Measurements from ENCODE around the gene PITX1.

The PITX1 gene

DNA sequence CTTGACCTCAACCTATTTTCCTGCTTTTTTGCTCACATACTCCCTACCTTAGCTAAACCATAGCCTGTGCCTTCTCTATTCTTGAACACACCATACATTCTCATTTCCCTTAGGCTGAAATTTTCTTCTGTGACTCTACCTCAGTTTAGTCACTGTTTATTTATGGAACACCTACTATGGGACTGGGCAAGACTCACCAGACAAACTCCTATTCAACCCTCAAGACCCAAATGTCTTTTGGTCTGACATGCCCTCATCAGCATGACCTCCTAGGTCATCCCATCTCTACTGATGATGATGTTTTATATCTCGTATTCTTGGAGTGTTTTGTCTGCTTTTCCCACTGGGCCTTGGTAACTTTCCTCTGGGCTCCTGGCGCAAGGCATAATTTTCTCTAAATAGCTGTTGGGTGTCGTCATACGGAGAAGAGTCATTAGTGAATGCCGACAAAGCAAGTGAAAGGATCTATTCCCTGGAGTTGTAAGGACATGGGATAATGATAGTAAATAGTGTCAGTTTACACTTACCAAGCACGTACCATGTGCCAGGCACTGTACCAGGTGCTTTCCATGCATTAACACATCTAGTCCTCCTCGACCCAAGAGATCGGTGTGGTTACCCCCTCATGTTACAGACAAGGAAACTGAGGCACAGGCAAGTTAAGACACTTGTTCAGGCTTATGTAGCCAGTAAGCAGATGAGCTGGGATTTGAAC lies 22.4 kb upstream of the PITX1 start:
- no peak overlapping the region for H3K4me3 ChIP-seq
- H3K36me3 ChIP-seq (replicated peaks), result no peaks in the 10 kb centered on the region
- in situ Hi-C loops (cut with MboI; ENCODE audit: low sequenced_read_pairs), result no loop called here
- H3K4me1 ChIP-seq, result peaks cover 9% of the 10 kb centered on the region
- no peaks in the 10 kb centered on the region; the same call in 1 of the 2 replicates for H3K27me3 ChIP-seq (ENCODE audit: low read depth)
- no peaks in the 10 kb centered on the region for H3K9me3 ChIP-seq
- no peak for DNase-seq (ENCODE audit: low spot score in 2 of 2)

DNA sequence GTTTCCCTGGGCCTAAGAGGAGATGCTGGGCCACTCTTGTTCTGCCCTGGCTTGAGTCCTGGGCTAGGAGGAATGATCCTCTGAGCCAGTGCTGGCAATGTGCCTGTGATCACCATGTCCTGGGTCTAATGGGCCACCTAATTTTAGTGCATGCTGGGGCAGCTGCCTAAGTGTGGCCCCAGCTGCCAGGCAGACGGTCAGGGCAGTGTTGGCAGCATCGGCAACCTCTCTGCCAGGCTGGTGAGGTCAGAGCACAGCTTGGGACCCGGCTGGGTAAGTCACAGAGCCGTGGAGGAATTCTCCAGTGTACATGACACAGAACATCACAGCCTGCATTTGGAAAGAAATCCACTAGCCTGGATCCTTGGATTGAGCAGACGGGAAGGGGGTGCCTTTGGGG lies 21.4 kb upstream of the PITX1 start:
- in situ Hi-C loops (cut with MboI; ENCODE audit: low sequenced_read_pairs), result no loop called here
- no peaks in the 10 kb centered on the region for H3K9me3 ChIP-seq
- no peak for DNase-seq (ENCODE audit: low spot score in 2 of 2)
- no peak overlapping the region for H3K4me3 ChIP-seq
- peaks cover 9% of the 10 kb centered on the region for H3K4me1 ChIP-seq
- H3K36me3 ChIP-seq (replicated peaks), result no peaks in the 10 kb centered on the region
- peaks cover 3% of the 10 kb centered on the region for H3K27me3 ChIP-seq (ENCODE audit: low read depth)

GRCh38 chr5:135054546-135054945 lies 20.5 kb upstream of the PITX1 start:
- in situ Hi-C loops (cut with MboI; ENCODE audit: low sequenced_read_pairs), result no loop called here
- H3K27me3 ChIP-seq (ENCODE audit: low read depth), result peaks cover 11% of the 10 kb centered on the region
- peaks cover 9% of the 10 kb centered on the region for H3K4me1 ChIP-seq
- DNase-seq (ENCODE audit: low spot score in 2 of 2), result no peak
- H3K4me3 ChIP-seq, result no peak overlapping the region
- no peaks in the 10 kb centered on the region for H3K9me3 ChIP-seq
- no peaks in the 10 kb centered on the region for H3K36me3 ChIP-seq (replicated peaks)

DNA sequence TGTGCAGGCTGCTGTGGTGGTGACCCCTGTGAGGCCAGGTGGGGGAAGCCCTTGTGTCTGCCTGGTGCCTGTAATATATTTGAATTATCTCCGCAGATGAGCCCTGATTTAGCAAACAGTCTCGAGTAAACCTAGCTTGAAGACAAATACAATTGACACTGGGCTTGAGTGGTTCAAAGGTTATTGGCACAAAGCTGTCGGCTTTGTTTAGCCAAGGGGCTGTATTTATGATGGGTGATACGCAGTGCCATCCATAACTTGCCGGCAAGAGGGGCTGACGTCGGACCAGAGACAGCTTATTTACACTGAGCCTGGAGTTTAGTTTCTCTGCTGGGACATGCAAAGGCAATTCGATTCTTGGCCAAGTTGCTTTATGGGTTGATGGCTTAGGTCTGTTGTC lies 20.0 kb upstream of the PITX1 start:
- in situ Hi-C loops (cut with MboI; ENCODE audit: low sequenced_read_pairs), result no loop called here
- Histone ChIP-seq H3K4me3 (no peak overlapping the region), H3K9me3 (no peaks in the 10 kb centered on the region), H3K27me3 (ENCODE audit: low read depth) (peaks cover 11% of the 10 kb centered on the region), H3K4me1 (peaks cover 9% of the 10 kb centered on the region), H3K36me3 (replicated peaks) (no peaks in the 10 kb centered on the region)
- no peak for DNase-seq (ENCODE audit: low spot score in 2 of 2)

GRCh38 chr5:135053278-135053677 lies 19.2 kb upstream of the PITX1 start:
- DNase-seq (ENCODE audit: low spot score in 2 of 2), result no peak
- peaks cover 11% of the 10 kb centered on the region for H3K27me3 ChIP-seq (ENCODE audit: low read depth)
- H3K9me3 ChIP-seq, result no peaks in the 10 kb centered on the region
- H3K4me3 ChIP-seq, result no peak overlapping the region
- peaks cover 3% of the 10 kb centered on the region for H3K4me1 ChIP-seq
- no peaks in the 10 kb centered on the region for H3K36me3 ChIP-seq (replicated peaks)
- in situ Hi-C loops (cut with MboI; ENCODE audit: low sequenced_read_pairs), result no loop called here

- in situ Hi-C loops (cut with MboI; ENCODE audit: low sequenced_read_pairs), result no loop called here
- no peaks in the 10 kb centered on the region for H3K9me3 ChIP-seq
- peaks cover 11% of the 10 kb centered on the region for H3K27me3 ChIP-seq (ENCODE audit: low read depth)
- no peaks in the 10 kb centered on the region for H3K36me3 ChIP-seq (replicated peaks)
- DNase-seq (ENCODE audit: low spot score in 2 of 2), result no peak
- H3K4me3 ChIP-seq, result no peak overlapping the region
- H3K4me1 ChIP-seq, result no peaks in the 10 kb centered on the region
These were observed 18.6 kb upstream of the PITX1 start for GRCh38 chr5:135052511-135053145.

GRCh38 chr5:135051872-135052271 lies 17.8 kb upstream of the PITX1 start:
- Histone ChIP-seq H3K27me3 (ENCODE audit: low read depth) (peaks cover 11% of the 10 kb centered on the region), H3K4me1 (no peaks in the 10 kb centered on the region)

DNA sequence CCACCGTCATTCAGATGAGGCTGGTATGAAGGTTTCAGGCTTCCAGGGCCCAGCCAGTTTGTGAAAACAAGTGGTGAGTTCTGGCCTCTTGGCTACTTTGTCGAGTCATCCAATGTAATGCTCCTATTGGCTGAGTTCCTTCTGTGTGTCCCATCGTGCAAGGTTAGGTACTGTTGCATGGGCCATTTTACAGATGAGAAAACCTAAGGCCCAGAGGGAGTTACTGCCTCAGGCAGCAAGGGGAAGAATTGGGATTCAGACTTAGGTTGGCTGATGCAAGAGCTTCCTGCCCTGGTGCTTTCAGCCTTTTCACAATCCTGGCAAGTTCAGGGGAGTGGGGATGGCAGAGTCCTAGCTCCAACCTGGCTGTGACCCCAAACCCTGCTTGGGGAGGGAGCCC lies 17.4 kb upstream of the PITX1 start:
- H3K9me3 ChIP-seq, result no peaks in the 10 kb centered on the region
- in situ Hi-C loops (cut with MboI; ENCODE audit: low sequenced_read_pairs), result no loop called here
- H3K4me3 ChIP-seq, result no peak overlapping the region
- DNase-seq (ENCODE audit: low spot score in 2 of 2), result no peak
- H3K36me3 ChIP-seq (replicated peaks), result no peaks in the 10 kb centered on the region
- peaks cover 11% of the 10 kb centered on the region for H3K27me3 ChIP-seq (ENCODE audit: low read depth)
- H3K4me1 ChIP-seq, result no peaks in the 10 kb centered on the region

More at GRCh38 chr5:135051872-135052271, 17.8 kb upstream of the PITX1 start:
- Histone ChIP-seq H3K36me3 (replicated peaks) (no peaks in the 10 kb centered on the region), H3K9me3 (no peaks in the 10 kb centered on the region), H3K4me3 (no peak overlapping the region)
- in situ Hi-C loops (cut with MboI; ENCODE audit: low sequenced_read_pairs), result no loop called here
- DNase-seq (ENCODE audit: low spot score in 2 of 2), result no peak

DNA sequence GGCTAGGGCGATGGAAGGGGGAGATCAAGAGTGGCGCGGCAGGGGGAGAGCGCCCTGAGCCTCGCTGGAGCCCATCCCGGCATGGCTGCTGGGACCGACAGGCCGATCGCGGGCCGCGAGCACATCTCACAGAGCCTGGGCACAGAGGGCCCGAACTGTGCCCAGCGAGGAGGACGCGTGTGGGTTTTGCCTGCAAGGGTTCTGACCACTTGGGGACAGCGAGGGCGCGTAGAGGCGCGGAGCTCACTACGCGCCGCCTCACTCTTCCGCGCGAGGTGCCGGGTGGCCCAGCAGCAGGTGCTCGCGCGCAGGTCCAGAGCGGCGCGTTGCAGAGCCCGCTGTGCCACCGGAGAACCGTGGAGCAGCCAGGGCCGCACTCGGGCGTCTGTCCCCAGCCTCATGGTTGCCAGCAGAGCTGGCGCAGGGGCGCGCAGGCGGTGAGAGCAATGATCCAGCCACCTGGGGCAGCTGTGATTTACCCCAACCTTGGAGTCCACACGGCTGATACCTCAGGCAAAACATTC lies 16.3 kb upstream of the PITX1 start:
- Histone ChIP-seq H3K9me3 (no peaks in the 10 kb centered on the region), H3K27me3 (ENCODE audit: low read depth) (peaks cover 11% of the 10 kb centered on the region), H3K4me3 (no peak overlapping the region), H3K4me1 (no peaks in the 10 kb centered on the region), H3K36me3 (replicated peaks) (no peaks in the 10 kb centered on the region)
- DNase-seq (ENCODE audit: low spot score in 2 of 2), result no peak
- in situ Hi-C loops (cut with MboI; ENCODE audit: low sequenced_read_pairs), result no loop called here

DNA sequence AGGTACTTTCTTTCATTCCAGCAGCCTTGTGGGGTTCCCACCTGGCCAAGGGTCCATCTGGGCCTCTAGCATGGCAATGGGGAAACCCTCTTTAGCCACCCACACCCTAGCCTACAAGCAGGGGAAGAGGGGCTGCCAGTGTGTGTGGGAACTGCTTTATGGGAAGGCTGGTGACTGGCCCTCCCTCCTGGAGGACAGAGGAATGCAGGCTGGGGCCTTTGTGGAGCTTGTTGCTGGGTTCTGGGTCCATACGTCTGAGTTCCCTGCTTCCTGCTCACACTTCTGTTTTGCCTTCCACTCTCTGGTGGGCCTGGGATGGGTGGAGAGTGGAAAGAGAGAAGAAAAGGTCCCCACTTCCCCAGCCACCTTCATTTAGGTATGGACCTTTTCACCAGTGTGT lies 14.9 kb upstream of the PITX1 start:
- H3K4me1 ChIP-seq, result no peaks in the 10 kb centered on the region
- DNase-seq (ENCODE audit: low spot score in 2 of 2), result no peak
- no peak overlapping the region for H3K4me3 ChIP-seq
- no peaks in the 10 kb centered on the region for H3K36me3 ChIP-seq (replicated peaks)
- in situ Hi-C loops (cut with MboI; ENCODE audit: low sequenced_read_pairs), result no loop called here
- no peaks in the 10 kb centered on the region for H3K9me3 ChIP-seq
- H3K27me3 ChIP-seq (ENCODE audit: low read depth), result peaks cover 11% of the 10 kb centered on the region

GRCh38 chr5:135048286-135048685 lies 14.3 kb upstream of the PITX1 start:
- in situ Hi-C loops (cut with MboI; ENCODE audit: low sequenced_read_pairs), result no loop called here
- Histone ChIP-seq H3K9me3 (no peaks in the 10 kb centered on the region), H3K4me1 (no peaks in the 10 kb centered on the region), H3K27me3 (ENCODE audit: low read depth) (peaks cover 11% of the 10 kb centered on the region), H3K4me3 (no peak overlapping the region), H3K36me3 (replicated peaks) (no peaks in the 10 kb centered on the region)
- no peak for DNase-seq (ENCODE audit: low spot score in 2 of 2)

GRCh38 chr5:135047347-135047695 lies 13.3 kb upstream of the PITX1 start:
- Histone ChIP-seq H3K4me1 (no peaks in the 10 kb centered on the region), H3K36me3 (replicated peaks) (no peaks in the 10 kb centered on the region), H3K9me3 (no peaks in the 10 kb centered on the region), H3K27me3 (ENCODE audit: low read depth) (peaks cover 11% of the 10 kb centered on the region), H3K4me3 (no peak overlapping the region)
- peak in 1 of 2 experiments; percentile 24 for DNase-seq (ENCODE audit: low spot score in 2 of 2)
- in situ Hi-C loops (cut with MboI; ENCODE audit: low sequenced_read_pairs), result no loop called here

GRCh38 chr5:135046661-135047346 lies 12.8 kb upstream of the PITX1 start:
- no peaks in the 10 kb centered on the region for H3K36me3 ChIP-seq (replicated peaks)
- peaks cover 11% of the 10 kb centered on the region for H3K27me3 ChIP-seq (ENCODE audit: low read depth)
- no peak overlapping the region for H3K4me3 ChIP-seq
- H3K9me3 ChIP-seq, result no peaks in the 10 kb centered on the region
- DNase-seq (ENCODE audit: low spot score in 2 of 2), result no peak
- in situ Hi-C loops (cut with MboI; ENCODE audit: low sequenced_read_pairs), result no loop called here
- no peaks in the 10 kb centered on the region for H3K4me1 ChIP-seq

DNA sequence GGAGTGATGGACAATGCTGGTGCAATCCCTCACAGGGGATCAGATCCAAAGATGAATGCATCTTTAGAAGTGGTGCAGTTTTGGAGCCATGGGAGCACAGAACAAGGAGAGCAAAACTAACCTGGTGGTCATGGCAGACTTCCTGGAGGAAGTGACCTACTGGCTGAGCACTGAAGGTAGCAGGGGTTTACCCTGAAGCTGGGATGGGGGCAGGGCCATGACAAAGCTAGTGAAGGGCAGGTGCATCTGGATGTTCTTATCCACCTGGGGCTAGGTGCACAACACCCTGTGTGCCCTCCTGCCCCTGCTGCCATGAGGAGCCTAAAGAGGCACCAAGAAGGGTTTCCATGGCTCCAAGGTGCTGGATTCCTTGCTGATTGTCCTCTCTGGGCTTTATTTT lies 11.5 kb upstream of the PITX1 start:
- H3K4me1 ChIP-seq, result no peaks in the 10 kb centered on the region
- no peaks in the 10 kb centered on the region for H3K9me3 ChIP-seq
- in situ Hi-C loops (cut with MboI; ENCODE audit: low sequenced_read_pairs), result no loop called here
- peaks cover 12% of the 10 kb centered on the region for H3K27me3 ChIP-seq (ENCODE audit: low read depth)
- H3K4me3 ChIP-seq, result no peak overlapping the region
- no peaks in the 10 kb centered on the region for H3K36me3 ChIP-seq (replicated peaks)
- no peak for DNase-seq (ENCODE audit: low spot score in 2 of 2)

All from HAP-1 (cell line).